ENCODE measurements around the gene LMO1.

GRCh38 chr11:8257003-8257664, 6.5 kb downstream of the LMO1 start:
- no peak for TF ChIP-seq RARB (CRISPR knock-in tag; IDR thresholded peaks at IDR 0.05)
- TF ChIP-seq TOX (CRISPR knock-in tag; IDR thresholded peaks at IDR 0.05; ENCODE audit: borderline replicate concordance), result no peak
- TF ChIP-seq ESRRG (CRISPR knock-in tag; IDR thresholded peaks at IDR 0.05), result no peak
- TF ChIP-seq ZFP3 (CRISPR knock-in tag; IDR thresholded peaks at IDR 0.05), result no peak
- TF ChIP-seq PATZ1 (CRISPR knock-in tag; IDR thresholded peaks at IDR 0.05; ENCODE audit: borderline replicate concordance), result no peak
- TF ChIP-seq, protein P1, sequence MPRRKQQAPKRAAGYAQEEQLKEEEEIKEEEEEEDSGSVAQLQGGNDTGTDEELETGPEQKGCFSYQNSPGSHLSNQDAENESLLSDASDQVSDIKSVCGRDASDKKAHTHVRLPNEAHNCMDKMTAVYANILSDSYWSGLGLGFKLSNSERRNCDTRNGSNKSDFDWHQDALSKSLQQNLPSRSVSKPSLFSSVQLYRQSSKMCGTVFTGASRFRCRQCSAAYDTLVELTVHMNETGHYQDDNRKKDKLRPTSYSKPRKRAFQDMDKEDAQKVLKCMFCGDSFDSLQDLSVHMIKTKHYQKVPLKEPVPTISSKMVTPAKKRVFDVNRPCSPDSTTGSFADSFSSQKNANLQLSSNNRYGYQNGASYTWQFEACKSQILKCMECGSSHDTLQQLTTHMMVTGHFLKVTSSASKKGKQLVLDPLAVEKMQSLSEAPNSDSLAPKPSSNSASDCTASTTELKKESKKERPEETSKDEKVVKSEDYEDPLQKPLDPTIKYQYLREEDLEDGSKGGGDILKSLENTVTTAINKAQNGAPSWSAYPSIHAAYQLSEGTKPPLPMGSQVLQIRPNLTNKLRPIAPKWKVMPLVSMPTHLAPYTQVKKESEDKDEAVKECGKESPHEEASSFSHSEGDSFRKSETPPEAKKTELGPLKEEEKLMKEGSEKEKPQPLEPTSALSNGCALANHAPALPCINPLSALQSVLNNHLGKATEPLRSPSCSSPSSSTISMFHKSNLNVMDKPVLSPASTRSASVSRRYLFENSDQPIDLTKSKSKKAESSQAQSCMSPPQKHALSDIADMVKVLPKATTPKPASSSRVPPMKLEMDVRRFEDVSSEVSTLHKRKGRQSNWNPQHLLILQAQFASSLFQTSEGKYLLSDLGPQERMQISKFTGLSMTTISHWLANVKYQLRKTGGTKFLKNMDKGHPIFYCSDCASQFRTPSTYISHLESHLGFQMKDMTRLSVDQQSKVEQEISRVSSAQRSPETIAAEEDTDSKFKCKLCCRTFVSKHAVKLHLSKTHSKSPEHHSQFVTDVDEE (CRISPR knock-in tag; IDR thresholded peaks at IDR 0.05), result no peak
- no peak for TF ChIP-seq ZNF8 (CRISPR knock-in tag; IDR thresholded peaks at IDR 0.05)
- no peak for TF ChIP-seq CREB5 (CRISPR knock-in tag; IDR thresholded peaks at IDR 0.05; ENCODE audit: low read depth)

All from SK-N-SH treated with all-trans-retinoic acid at 6 μM for 48 hours (cell line).